ENCODE results near the gene COBL. TPM values are rescaled to one million over a fixed set of nuclear protein-coding genes. Genes with fewer than 3 reads are reported as not detected.

Gene COBL
- total and polyA plus RNA-seq, 2 experiments from 2014 or later = not detected

- no peaks in the 10 kb centered on the region for H3K9me2 ChIP-seq (ENCODE audit: insufficient read depth)
- H3K9me3 ChIP-seq (ENCODE audit: low read depth) = no peaks in the 10 kb centered on the region
- no peaks in the 10 kb centered on the region; the same call in 1 of the 2 replicates for H3K27me3 ChIP-seq (replicated peaks; ENCODE audit: insufficient read depth)
- H3K4me1 ChIP-seq (ENCODE audit: insufficient read depth) = no peaks in the 10 kb centered on the region
- H4K20me1 ChIP-seq (ENCODE audit: insufficient read depth) = no peaks in the 10 kb centered on the region
- TF ChIP-seq EZH2 (IDR thresholded peaks at IDR 0.05; ENCODE audit: insufficient read depth, poor library complexity, severe bottlenecking) = no peak
- H3K4me3 ChIP-seq = no peak overlapping the region
- H3K4me2 ChIP-seq (ENCODE audit: unreplicated experiment) = no peak overlapping the region
- in situ Hi-C loops (cut with MboI) = no loop called here
- H3K36me3 ChIP-seq (ENCODE audit: low read depth) = no peaks in the 10 kb centered on the region
- H3K9ac ChIP-seq = no peak overlapping the region
- H2AFZ ChIP-seq = no peak overlapping the region
- no peak overlapping the region for H3K27ac ChIP-seq
- H3F3A ChIP-seq (ENCODE audit: insufficient read depth) = no peaks in the 10 kb centered on the region
- H3K79me2 ChIP-seq (ENCODE audit: insufficient read depth) = no peaks in the 10 kb centered on the region
- 17% methylated on average over 5 of the region's 5 CpGs for WGBS, 2 experiments (ENCODE audit: low coverage in 1 of 2, low lambda C conversion rate in 2 of 2, missing lambda C conversion rate in 2 of 2)
- no peak for DNase-seq
These were observed 342.4 kb downstream of the COBL start for GRCh38 chr7:50974240-50974639.

- no peaks in the 10 kb centered on the region; the same call in 1 of the 2 replicates for H3K27me3 ChIP-seq (replicated peaks; ENCODE audit: insufficient read depth)
- 43 to 58% methylated on average over 6 of the region's 6 CpGs for WGBS, 2 experiments (ENCODE audit: low coverage in 1 of 2, low lambda C conversion rate in 2 of 2, missing lambda C conversion rate in 2 of 2)
These were observed 342.8 kb downstream of the COBL start for GRCh38 chr7:50973814-50974213.

DNA sequence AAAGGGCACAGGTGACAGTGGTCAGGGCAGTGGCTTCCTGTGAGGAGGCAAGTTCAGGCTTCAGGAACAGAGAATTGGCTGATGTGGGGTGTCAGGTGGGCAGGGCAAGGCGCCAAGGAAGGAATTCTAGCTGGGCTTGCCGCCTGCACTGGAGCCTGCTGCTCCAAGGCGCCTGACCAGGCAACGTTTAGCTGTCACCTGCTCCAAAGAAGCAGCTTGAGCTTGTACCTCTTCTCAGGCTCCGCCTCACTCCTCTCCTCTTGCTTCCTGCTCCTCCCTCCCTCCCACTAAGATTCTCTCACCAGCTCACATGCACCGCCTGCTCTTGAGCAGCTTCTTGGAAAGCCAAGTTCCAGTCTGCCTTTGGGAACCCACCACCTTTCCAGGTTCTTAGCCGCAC is 346.5 kb downstream of the COBL start:
- in situ Hi-C loops (cut with MboI) = no loop called here
- Histone ChIP-seq H3K9ac (no peak overlapping the region), H3K9me2 (ENCODE audit: insufficient read depth) (no peaks in the 10 kb centered on the region), H3K4me3 (no peak overlapping the region), H3K4me2 (ENCODE audit: unreplicated experiment) (no peak overlapping the region), H3K9me3 (ENCODE audit: low read depth) (no peaks in the 10 kb centered on the region), H3K27ac (no peak overlapping the region), H3K79me2 (ENCODE audit: insufficient read depth) (no peaks in the 10 kb centered on the region), H3K4me1 (ENCODE audit: insufficient read depth) (no peaks in the 10 kb centered on the region), H3K36me3 (ENCODE audit: low read depth) (no peaks in the 10 kb centered on the region), H3F3A (ENCODE audit: insufficient read depth) (no peaks in the 10 kb centered on the region), H2AFZ (no peak overlapping the region), H3K27me3 (replicated peaks; ENCODE audit: insufficient read depth) (peaks cover 7% of the 10 kb centered on the region), H4K20me1 (ENCODE audit: insufficient read depth) (no peaks in the 10 kb centered on the region)
- no peak for TF ChIP-seq EZH2 (IDR thresholded peaks at IDR 0.05; ENCODE audit: insufficient read depth, poor library complexity, severe bottlenecking)
- TF ChIP-seq EZH2phosphoT487 (IDR thresholded peaks at IDR 0.05; ENCODE audit: insufficient read depth, low read depth) = no peak
- no peak for DNase-seq
- WGBS, 2 experiments (ENCODE audit: low coverage in 1 of 2, low lambda C conversion rate in 2 of 2, missing lambda C conversion rate in 2 of 2) = 35 to 41% methylated on average over 7 of the region's 7 CpGs

More at GRCh38 chr7:50973814-50974213, 342.8 kb downstream of the COBL start:
- H3K36me3 ChIP-seq (ENCODE audit: low read depth) = no peaks in the 10 kb centered on the region
- no peak for DNase-seq
- no peaks in the 10 kb centered on the region for H4K20me1 ChIP-seq (ENCODE audit: insufficient read depth)
- no peak overlapping the region for H2AFZ ChIP-seq
- in situ Hi-C loops (cut with MboI) = no loop called here
- H3K4me2 ChIP-seq (ENCODE audit: unreplicated experiment) = no peak overlapping the region
- no peak overlapping the region for H3K9ac ChIP-seq
- no peaks in the 10 kb centered on the region for H3F3A ChIP-seq (ENCODE audit: insufficient read depth)
- TF ChIP-seq EZH2 (IDR thresholded peaks at IDR 0.05; ENCODE audit: insufficient read depth, poor library complexity, severe bottlenecking) (no peak), EZH2phosphoT487 (IDR thresholded peaks at IDR 0.05; ENCODE audit: insufficient read depth, low read depth) (no peak)
- no peaks in the 10 kb centered on the region for H3K4me1 ChIP-seq (ENCODE audit: insufficient read depth)
- H3K27ac ChIP-seq = no peak overlapping the region
- no peaks in the 10 kb centered on the region for H3K79me2 ChIP-seq (ENCODE audit: insufficient read depth)
- H3K9me3 ChIP-seq (ENCODE audit: low read depth) = no peaks in the 10 kb centered on the region
- H3K4me3 ChIP-seq = no peak overlapping the region
- H3K9me2 ChIP-seq (ENCODE audit: insufficient read depth) = no peaks in the 10 kb centered on the region

All from GM23248 (cell line).